Left kidney (tissue), 8 donors: ENCODE data around the gene CFAP206. TPM values are rescaled to one million over a fixed set of nuclear protein-coding genes. Genes with fewer than 3 reads are reported as not detected.

Experiments used
- DNase-seq: peaks from one replicate; pipeline ENCODE4 v3.0.0-alpha.2; 2013
- long read RNA-seq, 8 donors: transcript quantifications; one replicate each; lab custom pipeline, GENCODE V29; 2026
- polyA plus RNA-seq: library from polyadenylated mRNA; unstranded; fragments of 120-200 nt; gene quantifications from one replicate; pipeline ENCODE4 v1.2.1, GENCODE V29; 2013; ENCODE audit not compliant: insufficient read length

The CFAP206 gene
- polyA plus RNA-seq, result 4.8 TPM
- long read RNA-seq, donor 1, result 0 reads
- long read RNA-seq, donor 2, result 0 reads
- long read RNA-seq, donor 3, partial matches to known transcripts, result 0 of 1 reads
- long read RNA-seq, donor 3, other reads (novel, unspliced or antisense), result 0 of 1 reads
- long read RNA-seq, donor 4, result 0 reads
- long read RNA-seq, donor 5, result 0 reads
- long read RNA-seq, donor 6, result 0 reads
- long read RNA-seq, donor 7, result 0 reads
- long read RNA-seq, donor 8, result 0 reads

- peak; percentile 85 for DNase-seq
Measured at GRCh38 chr6:87407901-87408720, at the start of gene CFAP206. Gene CFAP206 (plus strand): TSS chr6:87407972. CDS start chr6:87409840, 1,868 bp downstream.

- DNase-seq, result no peak
Measured at GRCh38 chr6:87364602-87365252, 43.0 kb upstream of the CFAP206 start.

GRCh38 chr6:87366072-87366827, 41.5 kb upstream of the CFAP206 start:
- DNase-seq, result no peak

GRCh38 chr6:87366899-87367298, 40.9 kb upstream of the CFAP206 start:
- DNase-seq, result no peak

GRCh38 chr6:87373377-87373776, 34.4 kb upstream of the CFAP206 start:
- no peak for DNase-seq

GRCh38 chr6:87375315-87375714, 32.5 kb upstream of the CFAP206 start:
- DNase-seq, result no peak

- DNase-seq, result no peak
Measured at GRCh38 chr6:87376643-87377042, 31.1 kb upstream of the CFAP206 start.

- no peak for DNase-seq
Measured at GRCh38 chr6:87378947-87379346, 28.8 kb upstream of the CFAP206 start.

- no peak for DNase-seq
Measured at GRCh38 chr6:87382861-87383260, 24.9 kb upstream of the CFAP206 start.

- DNase-seq, result no peak
Measured at GRCh38 chr6:87384038-87384437, 23.7 kb upstream of the CFAP206 start.

GRCh38 chr6:87384449-87384848, 23.3 kb upstream of the CFAP206 start:
- no peak for DNase-seq

GRCh38 chr6:87391334-87391733, 16.4 kb upstream of the CFAP206 start:
- no peak for DNase-seq

- peak; percentile 42 for DNase-seq
Measured at GRCh38 chr6:87393026-87393622, 14.6 kb upstream of the CFAP206 start.

GRCh38 chr6:87395431-87395830, 12.3 kb upstream of the CFAP206 start:
- no peak for DNase-seq

GRCh38 chr6:87396595-87397392, 11.0 kb upstream of the CFAP206 start:
- DNase-seq, result no peak

GRCh38 chr6:87397656-87398055, 10.1 kb upstream of the CFAP206 start:
- peak; percentile 34 for DNase-seq

GRCh38 chr6:87401832-87402231, 5.9 kb upstream of the CFAP206 start:
- DNase-seq, result no peak

- DNase-seq, result peak; percentile 68
Measured at GRCh38 chr6:87407561-87407900, 241 bp upstream of the CFAP206 start.

GRCh38 chr6:87408721-87409155, 966 bp downstream of the CFAP206 start:
- DNase-seq, result no peak

GRCh38 chr6:87419266-87419665, 11.5 kb downstream of the CFAP206 start:
- no peak for DNase-seq

GRCh38 chr6:87420360-87420759, 12.6 kb downstream of the CFAP206 start:
- no peak for DNase-seq
